HG02870 (cell line): ENCODE results near the gene JOSD2.

Experiments
- ATAC-seq: cut with Tn5 transposase; IDR thresholded peaks from one replicate; pipeline ENCODE4 v1.9.1; 2021; ENCODE audit warnings: mild to moderate bottlenecking, moderate library complexity; ENCODE audit not compliant: unreplicated experiment

Gene JOSD2

DNA sequence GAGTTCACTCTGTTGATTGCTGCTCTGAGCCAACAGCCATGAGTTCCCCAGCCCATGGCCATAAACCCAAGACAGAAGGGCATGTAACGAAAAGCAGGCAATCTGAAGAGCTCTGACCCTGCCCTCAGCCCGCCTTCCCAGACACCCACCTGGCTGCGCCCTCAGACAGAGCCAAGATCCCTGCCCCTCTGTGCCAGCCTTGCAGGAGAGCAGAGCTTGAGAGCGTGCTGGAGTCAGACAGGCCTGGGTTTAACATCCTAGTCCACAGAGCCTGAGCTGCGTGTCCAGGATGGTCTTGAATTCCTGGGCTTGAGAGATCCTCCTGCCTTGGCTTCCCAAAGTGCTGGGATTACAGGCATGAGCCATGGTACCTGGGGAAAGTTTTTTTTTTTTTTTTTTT is 53.7 kb downstream of the JOSD2 start:
- no peak for ATAC-seq
